Activated T-helper 9 cell treated with anti-CD3 and anti-CD28 coated beads, Interleukin-2, amount 50 U/mL, for 16 hours (primary cell): ENCODE results near the gene PFN3.
"Not testable (repeated sequence)": the region's sequence is repeated elsewhere in the genome, so short reads cannot be mapped to it uniquely, and the experiment has no call there.

ENCODE experiments used
- DNase-seq: peaks from one replicate; pipeline ENCODE4 v3.0.0-alpha.2; 2020; ENCODE audit warnings: low read depth

Gene PFN3

GRCh38 chr5:177393206-177393765, 7.2 kb downstream of the PFN3 start:
- no peak for DNase-seq

- DNase-seq, result no peak
Observed at GRCh38 chr5:177392765-177393164, 7.7 kb downstream of the PFN3 start.

DNA sequence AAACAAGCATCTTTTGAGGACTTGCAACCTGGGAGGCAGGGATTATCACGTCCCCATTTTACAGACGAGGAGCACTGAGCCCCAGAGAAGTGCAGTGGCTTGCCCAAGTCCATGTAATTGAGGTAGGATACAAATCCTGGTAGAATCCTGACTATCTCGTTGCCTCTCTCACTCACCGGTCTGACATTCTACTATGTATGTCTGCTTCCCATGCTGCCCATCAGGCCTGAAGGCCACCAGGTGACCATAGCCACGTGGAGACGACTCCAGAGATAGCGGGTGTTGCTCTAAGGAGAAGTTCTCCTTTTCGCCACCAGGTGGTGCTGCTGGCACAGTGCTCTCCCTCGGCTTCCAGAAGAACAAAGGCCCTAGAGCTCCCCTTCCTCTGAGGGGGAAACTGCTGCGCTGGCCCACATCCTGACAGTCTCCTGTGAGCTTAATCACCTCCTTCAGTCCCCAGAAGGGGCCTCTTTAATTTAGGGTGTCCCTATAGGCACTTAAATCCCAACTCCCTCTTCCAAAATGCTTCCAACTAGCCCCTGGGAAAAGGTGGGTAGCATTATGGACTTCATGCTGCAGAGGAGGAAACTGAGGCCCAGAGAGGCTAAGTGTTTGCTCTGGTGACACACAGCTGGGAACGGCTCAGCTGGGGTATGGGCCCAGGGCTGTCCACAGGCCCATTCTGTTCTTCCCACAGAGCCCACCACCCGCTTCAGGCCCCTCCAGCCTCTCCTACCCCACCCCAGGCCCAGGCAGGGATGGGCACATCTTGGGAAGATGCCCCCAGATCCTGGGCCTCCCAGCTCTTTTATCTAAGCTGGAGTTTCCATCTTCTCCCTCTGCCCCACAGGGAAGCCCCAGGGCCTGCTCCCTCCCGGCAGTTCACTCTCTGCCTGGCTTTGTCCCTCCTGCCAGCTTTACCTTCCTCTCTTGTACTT, 9.8 kb downstream of the PFN3 start:
- peak; percentile 76 for DNase-seq

- peak; percentile 48 for DNase-seq
Observed at GRCh38 chr5:177389241-177390169, 11.0 kb downstream of the PFN3 start.

- no peak for DNase-seq
Observed at GRCh38 chr5:177388521-177389052, 11.9 kb downstream of the PFN3 start.

DNA sequence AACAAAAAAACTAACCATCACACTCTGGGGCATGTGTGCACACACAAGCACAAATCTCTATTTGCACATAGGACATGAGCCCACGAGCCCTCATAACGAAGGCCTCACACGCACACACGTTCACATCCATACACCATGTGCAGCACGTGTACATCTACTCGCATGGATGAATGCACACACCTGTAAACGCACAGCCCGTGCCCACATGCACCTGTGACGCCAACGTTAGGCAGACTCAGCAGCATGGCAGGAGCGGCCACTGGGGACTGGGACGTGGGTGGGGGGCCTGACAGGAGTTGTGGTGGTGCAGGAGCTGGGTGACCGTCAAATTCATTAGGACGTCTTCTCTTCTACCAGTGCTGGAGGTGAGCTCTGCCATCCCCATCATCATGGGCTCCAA, 13.1 kb downstream of the PFN3 start:
- DNase-seq, result no peak

- no peak for DNase-seq
Observed at GRCh38 chr5:177386542-177386941, 13.9 kb downstream of the PFN3 start.

DNA sequence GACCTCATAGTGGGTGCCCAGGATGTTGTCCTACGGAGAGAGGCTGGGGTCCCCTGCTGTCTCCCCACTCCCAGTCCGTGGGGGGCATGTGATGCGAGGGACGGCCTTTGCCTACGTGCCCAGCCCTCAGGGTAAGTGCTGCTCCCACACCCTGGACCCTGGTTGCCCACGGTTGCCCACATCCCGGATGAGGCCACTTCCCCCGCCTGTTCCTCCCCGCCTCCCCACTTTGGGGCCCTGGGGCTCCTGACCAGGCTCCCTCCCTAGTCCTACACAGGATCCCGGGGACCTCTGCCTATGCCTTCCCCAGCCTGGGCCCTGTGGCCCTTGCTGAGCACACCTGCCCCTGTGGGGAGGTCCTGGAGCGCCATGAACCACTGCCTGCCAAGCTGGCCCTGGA, 14.7 kb downstream of the PFN3 start:
- DNase-seq, result no peak

DNA sequence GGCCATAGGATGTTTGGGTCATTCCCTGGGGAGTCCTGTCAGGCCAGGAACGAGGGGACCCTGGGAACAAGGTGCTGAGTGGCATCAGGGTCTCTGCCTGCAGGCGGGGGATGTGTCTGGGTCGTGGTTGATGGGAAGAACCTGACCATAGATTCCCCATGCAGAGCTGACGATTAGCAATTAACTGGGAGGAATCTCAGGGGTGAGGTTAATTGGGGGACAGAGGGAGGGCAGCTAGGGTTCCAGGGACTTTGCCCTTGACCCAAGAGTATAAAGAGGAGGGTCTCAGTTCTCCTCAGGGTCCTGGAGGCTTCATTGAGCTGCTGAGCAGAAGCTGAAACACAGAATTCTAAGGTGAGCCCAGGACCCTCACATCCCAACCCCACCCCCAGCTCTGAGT, 16.3 kb downstream of the PFN3 start, which contains the start of gene SLC34A1:
TSS of gene SLC34A1 (plus strand) at position 301 of the 400 bp plus-strand sequence. CDS start 1,308 bp downstream, outside the sequence.
- no peak for DNase-seq

- no peak for DNase-seq
Observed at GRCh38 chr5:177383181-177383580, 17.3 kb downstream of the PFN3 start.

GRCh38 chr5:177382423-177383029, 17.9 kb downstream of the PFN3 start:
- DNase-seq, result no peak

GRCh38 chr5:177380805-177381126, 19.7 kb downstream of the PFN3 start:
- DNase-seq, result no peak

GRCh38 chr5:177378884-177379883, 21.3 kb downstream of the PFN3 start:
- no peak for DNase-seq

GRCh38 chr5:177377851-177378776, 22.3 kb downstream of the PFN3 start:
- DNase-seq, result no peak

- DNase-seq, result no peak
Observed at GRCh38 chr5:177376107-177376506, 24.4 kb downstream of the PFN3 start.

- DNase-seq, result not testable (repeated sequence)
Observed at GRCh38 chr5:177375516-177375915, 24.9 kb downstream of the PFN3 start.

GRCh38 chr5:177374211-177374610, 26.2 kb downstream of the PFN3 start:
- no peak for DNase-seq

GRCh38 chr5:177373806-177374205, 26.7 kb downstream of the PFN3 start:
- no peak for DNase-seq

- DNase-seq, result no peak
Observed at GRCh38 chr5:177372910-177373309, 27.6 kb downstream of the PFN3 start.
